GM18858 (cell line): ENCODE measurements around the gene AGPAT3.
"Not testable (repeated sequence)": the region's sequence is repeated elsewhere in the genome, so short reads cannot be mapped to it uniquely, and the experiment has no call there.

ENCODE experiments used
- ATAC-seq: cut with Tn5 transposase; IDR thresholded peaks from one replicate; pipeline ENCODE4 v1.9.1; 2021; ENCODE audit not compliant: unreplicated experiment

The AGPAT3 gene

DNA sequence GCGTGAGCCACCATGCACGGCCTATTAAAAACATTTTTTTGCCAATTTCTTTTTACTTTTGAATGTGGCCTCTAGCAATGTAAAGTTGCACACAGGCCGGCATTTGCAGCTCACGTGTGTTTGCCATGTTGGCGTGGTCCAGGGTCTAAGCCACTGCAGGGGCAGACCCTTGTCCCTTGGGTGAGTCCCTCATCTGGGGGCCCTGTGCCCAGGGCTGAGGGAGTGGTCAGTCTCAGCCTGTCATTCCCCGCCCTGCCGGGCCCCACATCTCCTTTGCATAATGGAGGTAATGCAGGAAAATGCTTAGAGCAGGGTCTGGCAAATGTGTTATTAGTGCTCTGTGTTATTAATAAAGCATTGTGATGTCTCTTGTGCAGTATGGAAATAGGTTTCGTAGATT lies 16.9 kb downstream of the AGPAT3 start:
- ATAC-seq = no peak

DNA sequence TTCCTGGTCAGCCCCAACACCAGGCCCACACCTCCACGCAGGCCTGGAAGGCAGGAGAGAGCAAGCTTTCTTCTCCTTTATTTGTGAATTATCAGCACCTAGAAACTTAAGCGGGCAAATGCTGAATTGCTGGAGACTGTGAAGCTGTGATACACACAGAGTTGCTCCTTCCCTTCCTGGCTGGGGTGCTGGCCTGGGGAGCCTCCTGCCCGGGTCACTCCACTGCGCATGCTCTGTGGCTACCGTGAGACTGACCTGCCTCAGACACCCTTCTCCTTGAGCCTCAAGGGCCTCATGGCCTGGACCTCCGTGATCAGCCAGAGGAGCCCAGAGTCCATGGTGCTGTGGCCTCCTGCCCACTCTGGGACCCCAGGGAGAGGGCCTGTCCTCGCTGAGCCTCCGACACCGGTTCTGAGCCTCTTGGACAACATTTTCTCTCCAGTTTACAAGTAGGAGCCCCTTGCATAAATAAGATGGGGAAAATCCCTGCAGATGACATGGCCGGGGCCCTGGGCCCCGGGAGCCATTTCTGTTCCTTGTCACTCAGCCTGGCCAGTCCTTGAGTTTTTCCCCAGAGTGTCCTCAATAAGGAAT lies 18.0 kb downstream of the AGPAT3 start:
- no peak for ATAC-seq

DNA sequence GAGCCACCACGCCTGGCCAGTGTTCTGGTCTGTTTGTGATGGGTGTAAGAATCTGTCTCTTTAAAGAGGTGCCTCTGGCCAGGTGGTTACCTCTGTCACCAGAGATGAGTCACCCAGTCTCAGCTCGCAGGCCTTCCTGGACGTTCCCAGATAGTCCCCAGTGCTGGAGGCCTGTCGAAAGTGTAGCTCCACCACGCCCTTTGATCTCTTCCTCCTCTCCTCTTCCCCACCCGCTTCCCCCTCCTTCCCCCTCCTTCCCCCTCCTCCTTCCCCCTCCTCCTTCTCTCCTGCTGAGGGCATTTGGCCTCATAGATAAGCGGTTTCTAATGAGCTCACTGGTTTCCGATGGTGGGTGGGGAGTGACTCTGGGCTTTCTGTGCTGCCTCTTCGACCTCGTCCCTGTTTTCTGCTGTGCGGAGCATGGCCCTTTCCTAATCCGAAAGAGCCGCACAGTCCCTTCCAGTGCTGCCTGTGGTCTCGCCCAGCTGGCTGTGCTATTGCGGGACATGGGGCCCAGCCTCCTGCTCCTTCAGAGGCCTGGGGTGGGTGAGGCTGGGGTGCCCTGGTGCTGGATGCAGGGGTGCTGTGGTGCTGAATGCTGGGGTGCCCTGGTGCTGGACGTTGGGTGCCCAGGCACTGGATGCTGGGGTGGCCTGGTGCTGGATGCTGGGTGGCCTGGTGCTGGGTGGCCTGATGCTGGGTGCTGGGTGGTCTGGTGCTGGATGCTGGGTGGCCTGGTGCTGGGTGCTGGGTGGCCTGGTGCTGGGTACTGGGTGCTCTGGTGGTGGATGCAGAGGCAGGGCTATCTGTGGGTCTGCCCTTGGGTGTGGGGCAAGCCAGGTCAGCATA lies 19.2 kb downstream of the AGPAT3 start:
- no peak for ATAC-seq

DNA sequence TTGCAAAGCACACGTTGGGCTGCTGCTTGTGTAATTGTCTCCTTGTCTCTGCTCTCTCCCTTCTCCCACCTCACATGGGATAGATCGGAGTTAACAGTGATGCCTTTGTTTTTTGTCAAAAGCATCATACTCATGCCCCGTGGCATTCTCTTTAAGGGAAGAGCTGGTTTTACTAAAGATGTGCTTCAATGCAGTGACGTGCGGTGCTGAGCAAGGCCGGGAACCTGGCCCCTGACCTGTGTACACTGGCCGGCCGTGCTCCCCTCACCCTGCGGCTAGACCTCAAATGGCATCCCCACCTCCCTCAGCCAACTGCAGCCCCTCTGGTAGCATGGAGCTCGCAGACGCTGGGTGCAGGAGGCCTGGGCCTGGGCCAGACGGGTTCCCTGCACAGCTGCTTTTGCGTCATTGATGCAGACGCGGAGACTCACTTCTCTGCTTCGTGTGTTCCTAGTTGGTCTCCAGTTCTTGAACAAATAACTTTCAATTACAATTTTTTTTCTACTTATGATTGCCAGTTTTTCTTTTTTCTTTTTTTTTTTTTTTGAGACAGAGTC lies 19.9 kb downstream of the AGPAT3 start:
- no peak for ATAC-seq

DNA sequence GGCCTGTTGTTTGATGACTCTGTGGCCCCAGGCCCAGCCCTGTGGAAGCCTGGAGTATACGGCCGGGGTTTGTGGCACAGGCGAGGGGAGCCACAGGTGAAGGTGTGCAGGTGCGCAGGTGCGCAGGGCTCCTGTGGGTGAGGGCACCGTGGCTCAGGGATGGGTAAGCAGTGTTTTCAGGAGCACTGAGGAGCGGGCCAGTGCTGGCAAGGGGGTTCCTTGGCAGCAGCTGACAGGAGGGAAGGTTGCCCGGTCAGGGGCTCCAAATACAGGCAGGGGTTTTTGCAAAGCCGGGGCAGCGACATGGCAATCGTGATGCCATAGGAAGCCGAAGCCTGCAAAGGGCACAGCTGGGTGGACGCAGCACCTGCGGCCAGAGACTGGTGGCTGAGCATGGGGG lies 20.7 kb downstream of the AGPAT3 start:
- no peak for ATAC-seq

DNA sequence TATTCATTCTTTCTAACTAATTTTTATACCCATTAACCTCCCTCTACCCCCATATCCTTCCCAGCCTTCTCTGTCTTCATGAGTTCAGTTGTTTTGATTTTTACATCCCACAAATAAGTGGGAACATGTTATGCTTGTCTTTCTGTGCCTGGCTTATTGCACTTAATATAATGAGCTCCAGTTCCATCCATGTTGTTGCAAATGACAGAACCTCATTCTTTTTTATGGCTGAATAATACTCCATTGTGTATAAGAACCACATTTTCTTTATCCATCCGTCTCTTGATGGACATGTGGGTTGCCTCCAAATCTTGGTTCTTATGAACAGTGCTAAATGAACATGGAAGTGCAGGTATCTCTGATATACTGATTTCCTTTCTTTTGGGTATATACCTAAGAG lies 21.5 kb downstream of the AGPAT3 start:
- no peak for ATAC-seq

DNA sequence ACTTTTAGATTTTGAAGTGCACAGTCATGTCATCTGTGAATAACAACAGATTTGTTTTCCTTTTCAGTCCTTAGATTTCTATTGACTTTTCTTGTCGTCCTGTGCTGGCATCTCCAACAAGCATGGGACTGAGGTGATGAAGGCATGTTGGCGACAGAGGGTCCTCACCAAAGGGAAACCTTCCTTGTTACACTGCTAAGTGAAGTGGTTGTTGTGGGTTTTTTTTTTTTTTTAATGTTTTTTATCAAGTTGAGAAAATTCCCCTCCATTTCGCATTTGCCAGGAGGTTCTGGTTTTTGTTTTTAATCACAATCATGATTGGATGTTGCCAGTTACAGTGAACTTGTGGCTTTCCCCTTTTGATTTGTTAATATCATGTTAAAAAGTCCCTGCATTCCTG lies 24.0 kb downstream of the AGPAT3 start:
- ATAC-seq = no peak

DNA sequence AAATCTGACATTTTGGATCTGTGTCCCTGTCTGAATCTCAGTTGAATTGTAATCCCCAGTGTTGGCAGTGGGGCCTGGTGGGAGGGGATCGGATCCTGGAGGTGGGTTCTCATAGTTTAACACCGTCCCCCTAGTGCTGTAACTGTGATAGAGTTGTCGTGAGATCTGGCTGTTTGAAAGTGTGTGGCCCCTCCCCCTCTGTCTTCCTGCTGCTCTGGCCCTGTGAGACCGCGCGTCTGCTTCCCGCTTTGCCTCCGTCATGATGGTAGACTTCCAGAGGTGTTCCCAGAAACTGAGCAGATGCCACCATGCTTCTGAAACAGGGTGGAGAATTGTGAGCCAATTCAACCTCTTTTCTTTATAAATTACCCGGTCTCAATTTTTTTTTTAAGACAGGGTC lies 25.0 kb downstream of the AGPAT3 start:
- no peak for ATAC-seq

DNA sequence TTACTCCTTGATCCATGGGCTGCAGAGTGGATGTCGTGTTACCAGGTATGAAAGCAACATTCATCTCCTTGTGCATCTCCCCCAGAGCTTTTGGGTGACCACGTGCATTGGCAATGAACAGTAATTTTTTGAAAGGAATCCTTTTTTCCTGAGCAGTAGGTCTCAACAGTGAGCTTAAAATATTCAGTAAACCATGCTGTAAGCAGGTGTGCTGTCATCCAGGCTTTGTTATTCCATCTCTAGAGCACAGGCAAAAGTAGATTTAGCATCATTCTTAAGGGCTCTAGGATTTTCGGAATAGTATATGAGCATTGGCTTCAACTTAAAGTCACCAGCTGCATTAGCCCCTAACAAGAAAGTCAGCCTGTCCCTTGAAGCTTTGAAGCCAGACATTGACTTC lies 27.3 kb downstream of the AGPAT3 start:
- no peak for ATAC-seq

DNA sequence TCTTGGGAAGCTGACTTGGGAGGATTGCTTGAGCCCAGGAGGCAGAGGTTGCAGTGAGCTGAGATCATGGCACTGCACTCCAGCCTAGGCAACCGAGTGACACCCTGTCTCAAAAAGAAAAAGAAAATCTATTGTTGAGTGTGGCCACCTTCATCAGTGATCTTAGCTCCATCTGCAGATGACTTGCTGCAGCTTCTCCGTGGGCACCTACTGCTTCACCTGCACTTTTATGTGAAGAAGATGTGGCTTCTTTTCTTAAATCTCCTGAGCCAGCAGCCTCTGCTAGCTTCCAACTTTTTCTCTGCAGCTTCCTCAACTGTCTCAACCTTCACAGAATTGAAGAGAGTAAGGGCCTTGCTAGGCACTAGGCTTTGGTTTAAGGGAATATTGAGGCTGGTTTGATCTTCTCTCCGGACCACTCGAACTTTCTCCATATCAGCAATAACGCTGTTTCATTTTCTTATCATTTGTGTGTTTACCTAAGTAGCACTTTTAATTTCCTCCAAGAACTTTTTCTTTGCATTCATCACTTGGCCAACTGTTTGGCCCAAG lies 28.0 kb downstream of the AGPAT3 start:
- no peak for ATAC-seq

DNA sequence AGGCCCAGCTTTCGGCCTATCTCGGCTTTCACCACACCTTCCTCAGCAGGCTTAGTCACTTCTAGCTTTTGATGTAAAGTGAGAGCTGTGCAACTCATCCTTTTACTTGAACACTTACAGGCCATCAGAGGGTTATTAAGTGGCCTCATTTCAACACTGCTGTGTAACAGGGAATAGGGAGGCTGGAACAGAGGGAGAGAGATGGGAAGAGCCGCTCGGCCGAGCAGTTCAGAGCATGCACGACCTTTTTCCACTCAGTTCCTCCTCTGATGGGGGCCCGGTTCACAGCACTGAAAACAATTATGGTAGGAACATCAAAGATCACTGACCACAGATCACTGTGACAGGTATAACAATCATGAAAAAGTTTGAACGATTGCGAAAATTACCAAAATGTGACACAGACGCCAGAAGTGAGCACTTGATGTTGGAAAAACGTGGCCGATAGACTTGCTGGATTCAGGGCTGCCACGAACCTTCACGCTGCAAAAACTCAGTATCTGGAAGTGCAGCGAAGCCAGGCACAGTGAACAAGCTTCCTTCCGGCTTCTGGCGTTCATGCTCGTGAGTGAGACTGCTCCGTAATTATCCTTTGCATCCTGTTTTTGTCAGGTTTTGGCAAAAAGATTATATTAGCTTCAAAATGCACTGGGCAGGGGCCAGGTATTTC lies 28.6 kb downstream of the AGPAT3 start:
- no peak for ATAC-seq

DNA sequence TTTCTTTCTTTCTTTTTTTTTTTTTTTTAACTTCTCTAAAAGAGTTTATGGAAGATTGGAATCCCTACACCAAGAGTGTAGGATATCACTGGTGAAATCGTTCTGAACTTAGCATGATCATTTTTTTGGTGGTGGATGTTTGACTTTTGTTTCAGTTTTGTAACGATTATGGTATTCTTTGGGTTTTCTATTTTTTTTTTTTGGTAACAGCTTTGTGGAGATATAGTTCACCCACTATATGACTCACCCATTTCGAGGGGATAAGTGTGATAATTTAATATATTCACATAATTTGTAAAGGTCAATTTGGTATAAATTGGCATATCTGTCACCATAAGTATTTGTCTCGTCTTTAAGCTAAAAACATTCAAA lies 29.2 kb downstream of the AGPAT3 start:
- no peak for ATAC-seq

DNA sequence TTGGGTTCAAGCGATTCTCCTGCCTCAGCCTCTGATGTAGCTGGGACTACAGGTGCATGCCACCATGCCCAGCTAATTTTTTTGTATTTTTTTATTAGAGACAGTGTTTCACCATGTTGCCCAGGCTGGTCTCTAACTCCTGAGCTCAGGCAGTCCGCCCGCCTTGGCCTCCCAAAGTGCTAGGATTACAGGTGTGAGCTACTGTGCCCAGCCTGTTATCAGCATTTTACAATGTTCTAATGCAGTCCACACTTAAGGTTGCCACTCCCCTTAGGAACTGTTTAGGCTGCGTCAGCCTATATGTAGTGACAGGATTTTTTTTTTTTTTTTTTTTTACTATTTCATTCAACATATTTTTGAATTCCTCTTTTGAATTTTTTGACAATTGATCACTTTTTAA lies 30.2 kb downstream of the AGPAT3 start:
- ATAC-seq = no peak

DNA sequence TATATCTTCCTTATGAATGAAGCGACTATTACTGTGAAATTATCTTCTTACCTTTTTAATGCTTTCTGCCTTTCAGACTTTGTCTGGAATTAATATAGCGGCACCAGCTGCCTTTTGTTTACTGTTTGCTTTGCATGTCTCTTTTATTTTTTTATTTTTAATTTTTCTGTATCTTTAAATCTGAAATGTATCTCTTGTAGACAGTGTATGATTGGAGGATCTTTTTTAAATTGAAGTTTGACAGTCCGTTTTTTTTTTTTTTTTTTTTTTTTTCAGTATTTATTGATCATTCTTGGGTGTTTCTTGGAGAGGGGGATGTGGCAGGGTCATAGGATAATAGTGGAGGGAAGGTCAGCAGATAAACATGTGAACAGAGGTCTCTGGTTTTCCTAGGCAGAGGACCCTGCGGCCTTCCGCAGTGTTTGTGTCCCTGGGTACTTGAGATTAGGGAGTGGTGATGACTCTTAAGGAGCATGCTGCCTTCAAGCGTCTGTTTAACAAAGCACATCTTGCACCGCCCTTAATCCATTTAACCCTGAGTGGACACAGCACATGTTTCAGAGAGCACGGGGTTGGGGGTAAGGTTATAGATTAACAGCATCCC lies 31.8 kb downstream of the AGPAT3 start:
- ATAC-seq = not testable (repeated sequence)

DNA sequence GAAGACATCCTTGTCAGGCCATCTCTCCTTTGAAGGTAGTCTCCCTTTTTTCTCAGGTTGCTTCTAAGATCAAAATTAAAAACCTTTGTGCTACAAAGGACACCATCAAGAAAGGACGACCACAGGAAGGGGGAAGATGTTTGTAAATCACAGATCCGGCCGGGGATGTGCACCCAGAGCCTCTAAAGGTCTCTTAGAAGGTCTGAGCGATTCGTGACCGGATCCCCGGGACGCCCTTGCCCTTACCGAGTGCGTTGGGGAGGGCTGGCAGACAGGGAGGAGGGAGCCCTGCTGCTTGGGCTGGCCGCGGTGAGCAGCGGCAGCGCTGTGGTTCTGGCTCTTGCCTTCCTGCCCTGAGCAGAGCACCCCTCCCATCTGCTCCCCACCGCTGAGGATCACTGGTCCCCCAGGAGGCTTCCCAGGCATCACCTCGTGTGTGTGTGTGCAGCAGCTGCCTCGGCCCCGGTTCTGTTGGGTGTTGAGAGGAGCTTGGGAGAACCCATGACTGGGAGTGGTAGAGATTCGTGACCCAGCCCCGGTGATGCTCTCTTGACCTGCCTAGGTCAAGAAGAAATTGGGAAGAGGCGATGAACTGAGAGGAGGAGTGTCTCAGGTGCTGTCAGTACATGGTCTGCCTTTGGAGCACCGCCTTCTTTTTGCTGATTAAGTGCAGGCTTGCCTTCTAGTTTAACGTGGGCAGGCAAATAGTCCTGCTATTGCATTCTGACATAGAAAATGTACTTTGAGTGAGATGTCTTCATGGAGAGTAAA lies 34.5 kb downstream of the AGPAT3 start:
- ATAC-seq = no peak

DNA sequence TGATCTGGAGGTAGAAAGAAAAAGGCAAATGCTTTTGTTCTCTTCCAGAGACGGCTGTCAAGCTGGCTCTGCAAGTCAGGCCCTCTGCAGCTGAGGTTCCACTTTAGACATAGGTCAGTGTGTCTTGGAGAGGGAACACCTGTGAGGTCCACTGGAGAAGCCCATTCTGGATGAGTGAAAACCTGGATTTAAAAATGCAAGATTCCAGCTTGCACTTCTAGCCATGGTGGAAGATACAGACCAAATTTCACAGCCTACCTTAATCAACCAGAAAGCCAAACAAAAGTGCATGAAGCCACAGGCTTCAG lies 35.0 kb downstream of the AGPAT3 start:
- ATAC-seq = no peak

DNA sequence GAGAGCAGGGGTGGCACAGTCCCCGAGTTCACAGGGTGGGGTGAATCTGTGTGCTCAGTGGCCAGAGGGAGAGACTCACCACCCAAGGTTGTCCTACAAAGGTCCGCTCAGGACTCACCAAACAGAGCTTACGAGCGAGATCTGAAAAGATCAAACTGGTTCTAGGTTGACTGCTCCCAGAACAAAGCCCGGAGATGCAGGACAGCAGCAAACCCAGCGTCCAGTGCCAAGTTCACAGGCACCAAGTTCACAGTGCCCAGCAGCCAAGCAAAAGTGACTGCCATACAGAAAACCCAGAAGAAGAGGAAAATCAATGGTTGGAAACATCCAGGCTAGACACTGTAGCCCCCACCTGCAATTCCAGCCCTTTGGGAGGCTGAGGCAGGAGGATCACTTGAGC lies 35.7 kb downstream of the AGPAT3 start:
- no peak for ATAC-seq

DNA sequence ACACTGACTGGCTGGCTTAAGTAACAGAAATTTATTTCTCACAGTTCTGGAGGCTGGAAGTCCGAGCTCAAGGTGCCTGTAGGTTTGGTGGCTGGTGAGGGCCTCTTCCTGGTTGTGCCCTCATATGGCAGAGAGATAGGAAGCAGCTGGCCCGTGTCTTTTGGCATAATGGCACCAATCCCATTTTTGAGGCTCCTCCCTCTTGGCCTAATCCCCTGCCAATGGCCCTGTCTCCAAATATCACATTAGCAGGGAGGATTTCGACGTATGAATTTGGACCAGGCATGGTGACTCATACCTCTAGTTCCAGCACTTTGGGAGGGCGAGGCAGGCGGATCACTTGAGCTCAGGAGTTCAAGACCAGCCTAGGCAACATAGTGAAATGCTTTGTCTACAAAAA lies 37.4 kb downstream of the AGPAT3 start:
- no peak for ATAC-seq

DNA sequence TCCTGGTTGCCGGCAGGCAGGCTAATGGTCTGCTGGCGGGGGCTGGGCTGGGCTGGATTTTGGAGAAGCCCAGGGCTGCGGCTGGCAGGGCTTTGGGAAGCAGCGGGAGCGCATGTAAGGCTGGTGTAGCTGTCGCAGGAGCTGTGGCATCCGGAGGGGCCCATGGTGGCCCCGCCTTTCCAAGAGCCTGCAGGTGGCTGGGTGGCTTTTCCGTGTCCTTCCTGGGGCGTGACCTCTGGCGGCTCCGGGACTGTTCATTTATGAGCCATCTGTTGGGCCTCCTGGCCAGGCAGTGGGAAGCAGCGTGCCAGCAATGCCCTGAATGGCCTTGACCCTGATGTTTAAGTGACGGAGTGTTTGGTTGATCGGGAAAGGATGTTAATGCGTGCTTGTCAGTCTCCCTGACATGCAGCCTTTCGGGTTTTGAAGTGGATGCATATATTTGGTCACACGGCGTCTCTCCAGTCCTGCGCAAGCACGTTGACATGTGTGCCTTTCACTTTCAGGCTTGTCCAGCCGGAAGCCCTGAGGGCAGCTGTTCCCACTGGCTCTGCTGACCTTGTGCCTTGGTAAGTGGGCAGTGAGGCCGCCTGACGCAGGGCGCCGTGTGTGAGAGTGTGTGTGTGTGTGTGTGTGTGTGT lies 38.5 kb downstream of the AGPAT3 start:
- no peak for ATAC-seq

DNA sequence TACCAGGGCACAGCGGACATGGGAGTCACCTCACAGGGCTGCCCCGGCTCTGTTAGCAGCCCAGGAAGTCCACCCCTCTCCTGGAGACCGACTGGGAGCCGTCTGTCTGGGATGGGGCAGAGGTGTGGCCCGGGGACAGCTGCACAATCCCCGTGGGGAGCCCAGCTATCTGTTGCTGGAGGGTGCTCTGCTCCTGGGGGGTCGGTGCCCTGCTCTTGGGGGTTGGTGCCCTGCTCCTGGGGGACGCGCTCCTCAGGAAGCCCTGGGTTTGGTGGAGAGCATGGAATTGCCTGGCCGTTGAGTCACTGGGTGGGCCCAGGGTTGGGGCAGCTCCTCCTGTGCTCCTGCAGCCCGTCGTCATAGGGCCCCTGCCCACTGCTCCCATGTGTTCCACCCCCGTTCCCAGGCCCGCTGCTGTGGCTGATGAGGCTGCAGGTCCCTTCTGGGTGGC lies 39.3 kb downstream of the AGPAT3 start:
- ATAC-seq = no peak
